Measurements from ENCODE around the gene CTNNB1.

Gene CTNNB1

GRCh38 chr3:41220906-41221677 lies 21.8 kb downstream of the CTNNB1 start:
- no peak for DNase-seq

GRCh38 chr3:41222012-41222411 lies 22.7 kb downstream of the CTNNB1 start:
- no peak for DNase-seq

GRCh38 chr3:41222501-41222900 lies 23.2 kb downstream of the CTNNB1 start:
- no peak for DNase-seq

- no peak for DNase-seq
These were observed 23.8 kb downstream of the CTNNB1 start for GRCh38 chr3:41223078-41223477.

- no peak for DNase-seq
These were observed 24.4 kb downstream of the CTNNB1 start for GRCh38 chr3:41223691-41224090.

- no peak for DNase-seq
These were observed 25.0 kb downstream of the CTNNB1 start for GRCh38 chr3:41224120-41224806.

- no peak for DNase-seq
These were observed 35.8 kb downstream of the CTNNB1 start for GRCh38 chr3:41234823-41235721.

- no peak for DNase-seq
These were observed 36.9 kb downstream of the CTNNB1 start for GRCh38 chr3:41236228-41236627.

- no peak for DNase-seq
These were observed 38.6 kb downstream of the CTNNB1 start for GRCh38 chr3:41237907-41238306.

- DNase-seq: no peak
These were observed 40.3 kb downstream of the CTNNB1 start for GRCh38 chr3:41239587-41239986.

- no peak for DNase-seq
These were observed 41.9 kb downstream of the CTNNB1 start for GRCh38 chr3:41241161-41241560.

- no peak for DNase-seq
These were observed 42.7 kb downstream of the CTNNB1 start for GRCh38 chr3:41241800-41242571.

- DNase-seq: no peak
These were observed 43.9 kb downstream of the CTNNB1 start for GRCh38 chr3:41243183-41243582.

- no peak for DNase-seq
These were observed 45.5 kb downstream of the CTNNB1 start for GRCh38 chr3:41244620-41245336.

- DNase-seq: no peak
These were observed 48.0 kb downstream of the CTNNB1 start for GRCh38 chr3:41247055-41248004.

GRCh38 chr3:41248525-41248924 lies 49.2 kb downstream of the CTNNB1 start:
- no peak for DNase-seq

GRCh38 chr3:41249318-41249717 lies 50.0 kb downstream of the CTNNB1 start:
- no peak for DNase-seq

GRCh38 chr3:41250825-41251224 lies 51.5 kb downstream of the CTNNB1 start:
- DNase-seq: no peak

- DNase-seq: no peak
These were observed 52.3 kb downstream of the CTNNB1 start for GRCh38 chr3:41251593-41251992.

GRCh38 chr3:41258239-41258800 lies 59.0 kb downstream of the CTNNB1 start:
- no peak for DNase-seq

All from T-helper 9 cell (primary cell).